ENCODE results near the gene TMEM238. TPM values are rescaled to one million over a fixed set of nuclear protein-coding genes. Genes with fewer than 3 reads are reported as not detected.

TMEM238 gene
- total RNA-seq, 1 experiment from 2014 or later: 22.8 TPM

DNA sequence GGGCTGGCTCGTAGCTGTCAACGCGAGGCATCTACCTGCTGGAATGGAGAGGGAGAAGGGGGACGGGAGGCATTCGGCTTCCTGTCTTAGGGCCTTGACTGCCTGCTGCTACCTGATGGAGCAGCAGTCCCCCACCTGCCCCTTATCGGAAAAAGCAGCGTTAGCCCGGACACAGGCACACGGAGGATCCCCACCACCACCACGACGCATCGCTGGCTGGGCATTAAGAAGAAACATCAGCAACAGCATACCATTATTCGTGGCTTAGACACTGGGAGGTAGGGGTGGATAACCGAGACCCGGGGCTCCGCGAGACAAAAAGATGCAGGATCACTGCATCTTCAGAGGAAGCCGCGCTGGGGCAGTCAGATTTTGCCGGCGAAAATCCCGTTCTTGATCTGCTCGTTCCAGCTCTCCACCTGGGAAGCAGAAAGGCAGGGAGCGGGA, 30.7 kb downstream of the TMEM238 start:
- Histone ChIP-seq H4K20me1 (ENCODE audit: low read length) (no peaks in the 10 kb centered on the region), H3K27me3 (ENCODE audit: low read length) (peaks cover 17% of the 10 kb centered on the region), H3K9me2 (replicated peaks; ENCODE audit: low read length) (no peaks in the 10 kb centered on the region), H3K27ac (ENCODE audit: low read length) (no peak overlapping the region), H3K36me3 (ENCODE audit: low read depth, low read length) (no peaks in the 10 kb centered on the region), H3K79me2 (ENCODE audit: low read length) (no peaks in the 10 kb centered on the region), H3K9me3 (ENCODE audit: low read length) (no peaks in the 10 kb centered on the region), H3K4me2 (ENCODE audit: low read length) (peak overlapping the region; percentile 91), H3K9ac (ENCODE audit: low read length) (peak overlapping the region; percentile 48), H3K4me3 (ENCODE audit: low read length) (peak overlapping the region; percentile 68), H3F3A (ENCODE audit: low read length, unreplicated experiment) (no peaks in the 10 kb centered on the region), H3K4me1 (ENCODE audit: insufficient read depth, low read length) (peaks cover 45% of the 10 kb centered on the region), H2AFZ (ENCODE audit: low read length) (peak overlapping the region; percentile 70)
- BruUV-seq (replicated peaks): TSS peak; percentile 87
- ATAC-seq (0 out of 2 replicates have a peak, but pooled peaks have one; percentile 0), DNase-seq (peak; percentile 39)
- ChIA-PET CTCF (no interaction called here), POLR2A (ENCODE audit: unreplicated experiment) (interaction anchor here (0.6 kb wide), 1 partner anchor 94 kb away, joined by 7 read pairs; no protein-coding TSS in a partner anchor)
- intact Hi-C loops (cut with micrococcal nuclease): no loop called here
- no peak for TF ChIP-seq EZH2phosphoT487 (IDR thresholded peaks at IDR 0.05; ENCODE audit: borderline replicate concordance, low read length)
- TF ChIP-seq, protein P1, sequence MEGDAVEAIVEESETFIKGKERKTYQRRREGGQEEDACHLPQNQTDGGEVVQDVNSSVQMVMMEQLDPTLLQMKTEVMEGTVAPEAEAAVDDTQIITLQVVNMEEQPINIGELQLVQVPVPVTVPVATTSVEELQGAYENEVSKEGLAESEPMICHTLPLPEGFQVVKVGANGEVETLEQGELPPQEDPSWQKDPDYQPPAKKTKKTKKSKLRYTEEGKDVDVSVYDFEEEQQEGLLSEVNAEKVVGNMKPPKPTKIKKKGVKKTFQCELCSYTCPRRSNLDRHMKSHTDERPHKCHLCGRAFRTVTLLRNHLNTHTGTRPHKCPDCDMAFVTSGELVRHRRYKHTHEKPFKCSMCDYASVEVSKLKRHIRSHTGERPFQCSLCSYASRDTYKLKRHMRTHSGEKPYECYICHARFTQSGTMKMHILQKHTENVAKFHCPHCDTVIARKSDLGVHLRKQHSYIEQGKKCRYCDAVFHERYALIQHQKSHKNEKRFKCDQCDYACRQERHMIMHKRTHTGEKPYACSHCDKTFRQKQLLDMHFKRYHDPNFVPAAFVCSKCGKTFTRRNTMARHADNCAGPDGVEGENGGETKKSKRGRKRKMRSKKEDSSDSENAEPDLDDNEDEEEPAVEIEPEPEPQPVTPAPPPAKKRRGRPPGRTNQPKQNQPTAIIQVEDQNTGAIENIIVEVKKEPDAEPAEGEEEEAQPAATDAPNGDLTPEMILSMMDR (conservative IDR thresholded peaks at IDR 0.05; ENCODE audit: low read depth, low read length): no peak
- TF ChIP-seq EZH2 (IDR thresholded peaks at IDR 0.05; ENCODE audit: low read length, unreplicated experiment): no peak

DNA sequence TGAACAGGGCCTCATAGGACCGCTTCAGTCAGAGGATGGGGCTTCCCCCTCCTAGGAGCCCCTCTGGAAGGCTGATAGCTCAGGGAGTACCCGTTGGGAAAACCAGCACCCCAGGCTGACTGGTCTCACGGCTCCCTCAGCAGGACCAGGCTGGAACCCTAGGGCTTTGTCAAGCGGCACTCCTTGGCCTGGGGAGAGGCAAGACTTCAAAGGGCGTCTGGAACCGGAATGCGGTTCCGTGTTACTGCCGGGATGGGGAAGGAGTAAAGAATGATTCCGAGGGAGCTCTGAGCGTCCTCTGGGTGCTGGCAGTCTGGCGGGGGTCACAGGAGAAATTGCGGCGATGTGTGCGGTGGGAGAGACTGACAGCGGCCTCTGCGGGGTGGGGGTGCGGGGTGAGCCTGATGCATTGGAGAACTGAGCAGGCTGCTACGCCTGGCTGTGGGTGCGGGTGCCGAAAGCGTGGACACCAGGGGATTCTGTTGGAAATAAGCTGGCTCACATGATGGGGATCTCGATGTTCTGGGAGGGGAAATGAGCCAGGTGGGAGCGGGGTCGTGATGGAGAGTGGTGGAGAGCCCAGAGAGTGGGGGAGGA, 31.4 kb downstream of the TMEM238 start:
- Histone ChIP-seq H3K9ac (ENCODE audit: low read length) (no peak overlapping the region), H3F3A (ENCODE audit: low read length, unreplicated experiment) (no peaks in the 10 kb centered on the region), H3K9me3 (ENCODE audit: low read length) (no peaks in the 10 kb centered on the region), H3K4me3 (ENCODE audit: low read length) (peak overlapping the region; percentile 68; the same call in 1 of the 2 replicates), H3K9me2 (replicated peaks; ENCODE audit: low read length) (no peaks in the 10 kb centered on the region), H3K4me2 (ENCODE audit: low read length) (peak overlapping the region; percentile 91), H3K27me3 (ENCODE audit: low read length) (peaks cover 17% of the 10 kb centered on the region), H3K27ac (ENCODE audit: low read length) (peak overlapping the region; percentile 16; the same call in 1 of the 2 replicates), H2AFZ (ENCODE audit: low read length) (no peak overlapping the region), H4K20me1 (ENCODE audit: low read length) (no peaks in the 10 kb centered on the region), H3K79me2 (ENCODE audit: low read length) (no peaks in the 10 kb centered on the region), H3K4me1 (ENCODE audit: insufficient read depth, low read length) (peaks cover 45% of the 10 kb centered on the region), H3K36me3 (ENCODE audit: low read depth, low read length) (no peaks in the 10 kb centered on the region)
- ChIA-PET CTCF (no interaction called here), POLR2A (ENCODE audit: unreplicated experiment) (interaction anchor here (0.6 kb wide), 1 partner anchor 93 kb away, joined by 7 read pairs; no protein-coding TSS in a partner anchor)
- no peak for TF ChIP-seq EZH2phosphoT487 (IDR thresholded peaks at IDR 0.05; ENCODE audit: borderline replicate concordance, low read length)
- TF ChIP-seq, protein P1 (conservative IDR thresholded peaks at IDR 0.05; ENCODE audit: low read depth, low read length): no peak
- TF ChIP-seq EZH2 (IDR thresholded peaks at IDR 0.05; ENCODE audit: low read length, unreplicated experiment): no peak
- BruUV-seq (replicated peaks): no TSS peak
- intact Hi-C loops (cut with micrococcal nuclease): no loop called here
- DNase-seq (no peak), ATAC-seq (no peak)

DNA sequence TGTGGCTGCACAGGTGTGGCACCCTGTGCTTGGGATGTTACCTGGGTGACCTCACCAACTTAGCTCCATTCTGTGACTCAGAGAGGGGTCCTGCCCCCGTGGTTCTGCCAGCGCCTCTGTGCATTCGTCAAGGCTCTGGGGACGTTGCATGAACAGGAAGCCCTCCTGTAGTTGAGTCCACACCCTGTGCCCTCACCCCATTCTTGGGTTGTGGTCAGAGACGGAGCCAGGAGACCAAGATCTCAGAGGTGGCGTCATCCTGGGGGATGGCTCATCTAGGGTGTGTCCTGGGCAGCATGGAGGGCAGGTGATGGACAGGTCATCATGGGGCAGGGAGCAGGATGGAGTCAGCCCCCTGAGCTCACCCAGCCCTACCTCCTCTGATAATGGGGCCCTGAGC, 32.1 kb downstream of the TMEM238 start:
- Histone ChIP-seq H3F3A (ENCODE audit: low read length, unreplicated experiment) (no peaks in the 10 kb centered on the region), H3K36me3 (ENCODE audit: low read depth, low read length) (no peaks in the 10 kb centered on the region; the same call in 1 of the 2 replicates), H2AFZ (ENCODE audit: low read length) (no peak overlapping the region), H3K27me3 (ENCODE audit: low read length) (peaks cover 17% of the 10 kb centered on the region), H3K27ac (ENCODE audit: low read length) (peak overlapping the region; percentile 49), H3K9me3 (ENCODE audit: low read length) (no peaks in the 10 kb centered on the region), H3K4me3 (ENCODE audit: low read length) (no peak overlapping the region), H3K4me1 (ENCODE audit: insufficient read depth, low read length) (peaks cover 45% of the 10 kb centered on the region), H3K9ac (ENCODE audit: low read length) (no peak overlapping the region), H3K79me2 (ENCODE audit: low read length) (no peaks in the 10 kb centered on the region), H4K20me1 (ENCODE audit: low read length) (no peaks in the 10 kb centered on the region), H3K9me2 (replicated peaks; ENCODE audit: low read length) (no peaks in the 10 kb centered on the region), H3K4me2 (ENCODE audit: low read length) (peak overlapping the region; percentile 91)
- peak; percentile 41 for ATAC-seq
- POLR2A ChIA-PET (ENCODE audit: unreplicated experiment): interaction anchor here (0.6 kb wide), 1 partner anchor 13 kb away, joined by 4 read pairs; the partner anchor contains the start of gene KMT5C
- CTCF ChIA-PET: no interaction called here
- intact Hi-C loops (cut with micrococcal nuclease): no loop called here
- no TSS peak for BruUV-seq (replicated peaks)
- TF ChIP-seq, protein P1 (conservative IDR thresholded peaks at IDR 0.05; ENCODE audit: low read depth, low read length): no peak
- TF ChIP-seq EZH2phosphoT487 (IDR thresholded peaks at IDR 0.05; ENCODE audit: borderline replicate concordance, low read length) (no peak), EZH2 (IDR thresholded peaks at IDR 0.05; ENCODE audit: low read length, unreplicated experiment) (no peak)
- DNase-seq: peak; percentile 89
